ENCODE results near the gene MED13L. TPM values are rescaled to one million over a fixed set of nuclear protein-coding genes. Genes with fewer than 3 reads are reported as not detected.

Gene MED13L
- total RNA-seq, 2 donors from 2014 or later, result 88.9 to 140 TPM

DNA sequence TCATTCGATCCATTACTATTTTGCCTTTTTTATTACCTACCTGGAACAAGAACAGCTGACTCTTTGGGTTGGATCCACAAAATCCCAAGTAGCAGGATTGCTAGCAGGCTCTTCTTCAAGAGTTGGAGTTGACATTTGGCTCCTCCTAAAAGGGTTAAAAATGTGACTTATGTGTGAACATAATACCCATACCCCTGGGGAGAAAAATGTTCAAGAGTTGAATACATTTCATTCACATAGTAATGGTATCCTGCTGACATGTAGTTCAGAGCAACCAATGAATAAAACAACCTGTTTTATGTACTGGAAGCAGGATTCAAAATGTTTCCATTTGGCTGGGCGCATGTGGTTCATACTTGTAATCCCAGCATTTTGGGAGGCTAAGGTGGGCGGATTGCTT is 264.7 kb downstream of the MED13L start:
- TF ChIP-seq POLR2A (IDR thresholded peaks at IDR 0.05) (no peak), POLR2AphosphoS5 (IDR thresholded peaks at IDR 0.05) (no peak), CTCF (IDR thresholded peaks at IDR 0.05) (no peak)
- no peak for DNase-seq (ENCODE audit: low spot score)
- Histone ChIP-seq H3K4me3 (no peak overlapping the region), H3K36me3 (no peaks in the 10 kb centered on the region), H3K27me3 (replicated peaks; ENCODE audit: insufficient read depth) (no peaks in the 10 kb centered on the region), H3K27ac (no peak overlapping the region), H3K4me1 (replicated peaks) (no peaks in the 10 kb centered on the region), H3K9me3 (no peaks in the 10 kb centered on the region)
- WGBS, result 90% methylated on average over 3 of the region's 3 CpGs
- intact Hi-C loops (cut with DNase I), result loop anchor here (2.0 kb wide), 1 partner anchor 588 kb away; no protein-coding TSS in a partner anchor

DNA sequence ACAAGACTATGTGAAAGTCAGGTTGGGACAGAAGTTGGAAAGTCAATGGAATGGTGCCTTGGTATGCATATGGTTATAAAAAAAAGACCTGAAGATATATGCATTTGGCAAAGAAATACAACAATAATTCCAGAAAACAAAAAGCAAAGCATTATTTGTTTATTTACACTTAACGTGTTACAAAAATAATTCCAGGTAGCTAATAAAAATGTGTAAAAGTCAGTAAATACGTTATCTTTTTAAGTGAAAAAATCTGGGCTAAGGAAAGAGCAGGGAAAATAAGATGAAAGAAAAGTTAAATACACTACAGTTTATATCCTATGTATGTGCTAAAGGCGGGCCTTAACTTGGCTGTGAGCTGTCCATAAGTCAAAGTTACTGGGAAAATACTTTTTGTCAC is 266.3 kb downstream of the MED13L start:
- Histone ChIP-seq H3K36me3 (no peaks in the 10 kb centered on the region), H3K4me3 (no peak overlapping the region), H3K27me3 (replicated peaks; ENCODE audit: insufficient read depth) (no peaks in the 10 kb centered on the region), H3K4me1 (replicated peaks) (no peaks in the 10 kb centered on the region), H3K27ac (no peak overlapping the region), H3K9me3 (no peaks in the 10 kb centered on the region)
- no peak for DNase-seq (ENCODE audit: low spot score)
- intact Hi-C loops (cut with DNase I), result no loop called here
- TF ChIP-seq POLR2A (IDR thresholded peaks at IDR 0.05) (no peak), CTCF (IDR thresholded peaks at IDR 0.05) (no peak), POLR2AphosphoS5 (IDR thresholded peaks at IDR 0.05) (no peak)
- 97% methylated on average over 3 of the region's 3 CpGs for WGBS

DNA sequence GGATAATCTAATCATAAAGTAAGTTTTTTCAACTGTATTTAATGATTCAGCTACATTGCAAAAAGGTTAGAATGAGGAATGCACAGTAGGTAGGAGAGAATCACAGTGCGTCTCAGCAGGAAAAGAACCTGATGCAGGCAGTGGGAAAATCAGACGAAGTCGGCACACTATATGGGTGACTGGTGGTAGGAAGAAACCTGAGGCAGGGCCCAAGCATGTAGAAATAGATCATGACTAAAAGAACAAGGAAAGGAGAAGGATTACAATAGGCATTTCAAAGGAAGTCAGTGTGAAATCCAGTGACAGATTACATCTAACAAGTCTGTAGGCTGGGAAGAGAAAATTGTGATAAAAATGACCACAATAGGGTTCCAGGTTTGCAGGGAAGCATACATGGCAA is 267.0 kb downstream of the MED13L start:
- intact Hi-C loops (cut with DNase I), result no loop called here
- 95% methylated on average over 3 of the region's 3 CpGs for WGBS
- H3K27ac ChIP-seq, result no peak overlapping the region
- H3K36me3 ChIP-seq, result no peaks in the 10 kb centered on the region
- no peaks in the 10 kb centered on the region for H3K27me3 ChIP-seq (replicated peaks; ENCODE audit: insufficient read depth)
- no peaks in the 10 kb centered on the region for H3K4me1 ChIP-seq (replicated peaks)
- no peaks in the 10 kb centered on the region for H3K9me3 ChIP-seq
- DNase-seq (ENCODE audit: low spot score), result no peak
- no peak overlapping the region for H3K4me3 ChIP-seq
- TF ChIP-seq CTCF (IDR thresholded peaks at IDR 0.05), result no peak
- no peak for TF ChIP-seq POLR2A (IDR thresholded peaks at IDR 0.05)
- TF ChIP-seq POLR2AphosphoS5 (IDR thresholded peaks at IDR 0.05), result no peak

GRCh38 chr12:116009805-116010204 is 267.7 kb downstream of the MED13L start:
- H3K9me3 ChIP-seq, result no peaks in the 10 kb centered on the region
- no peak overlapping the region for H3K4me3 ChIP-seq
- no peak for DNase-seq (ENCODE audit: low spot score)
- no peaks in the 10 kb centered on the region for H3K27me3 ChIP-seq (replicated peaks; ENCODE audit: insufficient read depth)
- intact Hi-C loops (cut with DNase I), result no loop called here
- TF ChIP-seq CTCF (IDR thresholded peaks at IDR 0.05) (peak in 1 of 4 experiments; percentile 4), POLR2A (IDR thresholded peaks at IDR 0.05) (no peak), POLR2AphosphoS5 (IDR thresholded peaks at IDR 0.05) (no peak)
- 38% methylated on average over 4 of the region's 4 CpGs for WGBS
- H3K27ac ChIP-seq, result no peak overlapping the region
- H3K36me3 ChIP-seq, result no peaks in the 10 kb centered on the region
- no peaks in the 10 kb centered on the region for H3K4me1 ChIP-seq (replicated peaks)

DNA sequence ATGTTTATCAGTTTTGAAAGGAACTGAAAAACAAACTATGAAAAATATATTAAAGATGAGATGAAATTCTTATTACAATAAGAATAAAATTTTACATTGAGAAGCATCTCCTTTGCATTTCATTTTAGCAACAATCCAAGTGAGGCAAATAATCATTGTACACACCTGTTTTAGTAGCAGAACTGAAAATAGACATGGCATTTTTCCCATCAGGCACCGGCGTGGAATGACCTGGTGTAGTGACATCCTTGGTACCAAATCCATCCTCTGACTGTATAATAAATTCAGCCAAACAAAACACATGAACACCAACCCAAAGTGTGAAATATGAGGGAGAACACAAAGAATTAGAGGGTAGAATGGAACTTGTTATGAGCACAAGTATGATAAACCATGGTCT is 271.4 kb downstream of the MED13L start:
- Histone ChIP-seq H3K27ac (no peak overlapping the region), H3K4me1 (replicated peaks) (no peaks in the 10 kb centered on the region), H3K27me3 (replicated peaks; ENCODE audit: insufficient read depth) (no peaks in the 10 kb centered on the region), H3K9me3 (no peaks in the 10 kb centered on the region), H3K4me3 (no peak overlapping the region), H3K36me3 (no peaks in the 10 kb centered on the region)
- WGBS, result 83% methylated on average over 2 of the region's 2 CpGs
- DNase-seq (ENCODE audit: low spot score), result no peak
- intact Hi-C loops (cut with DNase I), result no loop called here
- TF ChIP-seq POLR2A (IDR thresholded peaks at IDR 0.05) (no peak), CTCF (IDR thresholded peaks at IDR 0.05) (no peak), POLR2AphosphoS5 (IDR thresholded peaks at IDR 0.05) (no peak)
